Measurements from ENCODE around the gene ESRRA. TPM values are rescaled to one million over a fixed set of nuclear protein-coding genes. Genes with fewer than 3 reads are reported as not detected.
A peak's percentile ranks its signal among the peaks of the same experiment; 100 is the strongest.

The ESRRA gene
- total RNA-seq, 4 donors from 2014 or later: 192 to 471 (median 260) TPM

GRCh38 chr11:64340671-64341335 lies 35.5 kb downstream of the ESRRA start:
- Histone ChIP-seq H3K4me1 (peaks cover 0 to 4% of the 10 kb centered on the region in 2 donors), H3K27me3 (no peaks in the 10 kb centered on the region), H3K9me3 (no peaks in the 10 kb centered on the region), H3K4me3 (peak overlapping the region in 1 of 4 donors; percentile 13), H3K27ac (no peak overlapping the region), H3K36me3 (no peaks in the 10 kb centered on the region)
- in situ Hi-C loops (cut with MboI; ENCODE audit: low sequenced_read_pairs in 4 of 4) (no loop called here), intact Hi-C loops (cut with DNase I; ENCODE audit: low total_unique reads) (loop anchor here (5.0 kb wide), 1 partner anchor 34 kb away; the partner anchor contains the start of gene ESRRA)
- TF ChIP-seq POLR2A (IDR thresholded peaks at IDR 0.05) (no peak), CTCF (IDR thresholded peaks at IDR 0.05 in 4 of 5, conservative IDR thresholded peaks at IDR 0.05 in 1 of 5) (no peak)
- no peak for ATAC-seq
- DNase-seq: no peak

DNA sequence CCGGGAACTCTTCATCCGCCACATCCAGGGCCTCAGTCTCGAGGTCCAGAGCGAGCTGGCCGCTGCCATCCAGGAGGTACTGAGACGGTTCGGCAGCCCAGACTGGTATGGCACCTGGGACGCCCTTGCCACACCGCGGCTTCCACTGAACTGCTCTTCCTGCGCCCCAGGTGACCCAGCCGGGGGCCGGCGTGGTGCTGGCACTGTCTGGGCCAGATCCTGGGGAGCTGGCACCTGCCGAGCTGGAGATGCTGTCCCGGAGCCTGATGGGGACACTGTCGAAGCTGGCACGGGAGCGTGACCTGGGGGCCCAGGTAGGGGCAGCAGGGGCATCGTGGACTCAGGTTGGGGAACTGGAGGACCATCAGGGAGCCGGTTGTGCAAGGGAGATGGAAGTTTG lies 36.1 kb downstream of the ESRRA start:
- Histone ChIP-seq H3K36me3 (no peaks in the 10 kb centered on the region), H3K27me3 (no peaks in the 10 kb centered on the region), H3K4me3 (no peak overlapping the region), H3K27ac (no peak overlapping the region), H3K9me3 (no peaks in the 10 kb centered on the region), H3K4me1 (peaks cover 0 to 4% of the 10 kb centered on the region in 2 donors)
- no peak for TF ChIP-seq CTCF (IDR thresholded peaks at IDR 0.05 in 4 of 5, conservative IDR thresholded peaks at IDR 0.05 in 1 of 5)
- no peak for TF ChIP-seq POLR2A (IDR thresholded peaks at IDR 0.05)
- DNase-seq (no peak), ATAC-seq (no peak)
- in situ Hi-C loops (cut with MboI; ENCODE audit: low sequenced_read_pairs in 4 of 4): no loop called here
- intact Hi-C loops (cut with DNase I; ENCODE audit: low total_unique reads): loop anchor here (5.0 kb wide), 1 partner anchor 34 kb away; the partner anchor contains the start of gene ESRRA

- Histone ChIP-seq H3K4me3 (peak overlapping the region; percentile 40 to 80 (median 57)), H3K9me3 (no peaks in the 10 kb centered on the region), H3K27me3 (no peaks in the 10 kb centered on the region), H3K4me1 (peaks cover 0 to 4% of the 10 kb centered on the region in 2 donors), H3K36me3 (no peaks in the 10 kb centered on the region), H3K27ac (peak overlapping the region; percentile 80 to 91 (median 84))
- DNase-seq (peak; percentile 80 to 92), ATAC-seq (peak; percentile 91 to 93)
- intact Hi-C loops (cut with DNase I; ENCODE audit: low total_unique reads): loop anchor here (1.0 to 5.0 kb wide), 3 partner anchors 13 to 35 kb away; partner anchors contain the start of genes ESRRA and PRDX5
- TF ChIP-seq POLR2A (IDR thresholded peaks at IDR 0.05): peak; percentile 44 to 47
- peak in 4 of 5 experiments; percentile 21 to 62 (median 38) for TF ChIP-seq CTCF (IDR thresholded peaks at IDR 0.05 in 4 of 5, conservative IDR thresholded peaks at IDR 0.05 in 1 of 5)
- in situ Hi-C loops (cut with MboI; ENCODE audit: low sequenced_read_pairs in 4 of 4): no loop called here
Measured at GRCh38 chr11:64341851-64342791, 36.8 kb downstream of the ESRRA start.

DNA sequence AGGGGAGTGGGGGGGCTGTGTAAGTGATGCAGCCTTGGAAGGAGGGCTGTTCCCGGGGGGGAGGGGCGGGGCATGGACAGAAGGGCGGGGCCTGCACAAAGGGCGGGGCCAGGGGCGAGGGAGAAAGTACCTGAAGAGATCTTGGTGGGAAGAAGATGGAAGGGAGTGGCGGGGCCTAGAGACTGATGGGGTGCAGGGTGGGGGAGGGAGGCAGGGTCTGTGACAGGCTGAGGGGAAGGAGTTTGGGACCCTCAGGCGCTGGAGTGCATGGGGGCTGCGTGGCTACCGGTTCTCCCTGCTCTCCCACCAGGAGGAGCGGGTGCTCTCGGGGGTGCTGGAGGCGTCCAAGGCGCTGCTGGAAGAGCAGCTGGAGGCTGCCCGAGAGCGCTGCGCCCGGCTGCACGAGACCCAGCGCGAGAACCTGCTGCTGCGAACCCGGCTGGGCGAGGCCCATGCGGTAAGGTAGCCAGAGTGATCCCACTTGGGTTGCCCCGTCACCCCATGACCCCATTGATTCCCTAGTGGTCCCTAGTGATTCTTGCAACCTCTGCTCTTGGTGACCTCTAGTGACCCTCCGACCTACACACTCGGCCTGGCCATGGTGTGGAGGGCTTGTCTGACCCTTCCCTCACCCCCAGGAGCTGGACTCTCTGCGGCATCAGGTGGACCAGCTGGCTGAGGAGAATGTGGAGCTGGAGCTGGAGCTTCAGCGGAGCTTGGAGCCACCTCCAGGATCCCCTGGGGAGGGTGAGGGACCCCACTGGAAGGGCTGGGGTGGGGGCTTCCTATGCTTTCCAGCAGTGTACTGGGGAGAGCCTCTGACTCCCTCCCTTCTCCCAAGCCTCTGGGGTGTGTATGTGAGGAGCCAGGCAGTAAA lies 37.8 kb downstream of the ESRRA start:
- DNase-seq (no peak), ATAC-seq (peak; percentile 60 to 62)
- H3K9me3 ChIP-seq: no peaks in the 10 kb centered on the region
- peak overlapping the region; percentile 40 to 80 (median 57) for H3K4me3 ChIP-seq
- peak overlapping the region; percentile 80 to 91 (median 84) for H3K27ac ChIP-seq
- H3K36me3 ChIP-seq: no peaks in the 10 kb centered on the region
- no peak for TF ChIP-seq POLR2A (IDR thresholded peaks at IDR 0.05)
- TF ChIP-seq CTCF (IDR thresholded peaks at IDR 0.05 in 4 of 5, conservative IDR thresholded peaks at IDR 0.05 in 1 of 5): no peak
- intact Hi-C loops (cut with DNase I; ENCODE audit: low total_unique reads): loop anchor here (1.0 to 5.0 kb wide), 3 partner anchors 12 to 36 kb away; partner anchors contain the start of genes ESRRA and PRDX5
- no peaks in the 10 kb centered on the region for H3K27me3 ChIP-seq
- peaks cover 0 to 4% of the 10 kb centered on the region in 2 donors for H3K4me1 ChIP-seq
- in situ Hi-C loops (cut with MboI; ENCODE audit: low sequenced_read_pairs in 4 of 4): no loop called here

Data from gastrocnemius medialis (tissue), 4 donors.